H1 (cell line): Measurements from ENCODE around the gene MBP. TPM values are rescaled to one million over a fixed set of nuclear protein-coding genes. Genes with fewer than 3 reads are reported as not detected.

Experiments
- GABPA ChIP-seq: IDR thresholded peaks from 2 replicates; pipeline ENCODE4 v1.6.1; 2011; ENCODE audit warnings: mild to moderate bottlenecking, low read length, moderate library complexity, borderline replicate concordance; ENCODE audit not compliant: insufficient read depth
- KDM1A ChIP-seq: fragments of 200-600, 300-600 bp; sonication (generic); IDR thresholded peaks from 2 replicates; pipeline ENCODE4 v1.7.1; 2016; ENCODE audit warnings: mild to moderate bottlenecking, low read length, borderline replicate concordance
- MAX ChIP-seq: IDR thresholded peaks from 2 replicates; pipeline ENCODE4 v1.6.1; 2012; ENCODE audit warnings: inconsistent platforms
- SAP30 ChIP-seq: fragments of 300-600 bp; sonication (generic); IDR thresholded peaks from 2 replicates; pipeline ENCODE4 v1.7.1; 2012; ENCODE audit warnings: low read length, moderate library complexity, mild to moderate bottlenecking, inconsistent platforms; ENCODE audit not compliant: insufficient read depth, insufficient replicate concordance
- SIN3A ChIP-seq, 2 experiments: IDR thresholded peaks in 1 of 2; conservative IDR thresholded peaks in 1 of 2; 2 replicates each; pipeline ENCODE4 v1.6.1; 2011 to 2012; ENCODE audit warnings: low read length in 2 of 2, improper control_type of control experiment in 1 of 2, low read depth in 1 of 2, mild to moderate bottlenecking in 1 of 2
- polyA plus RNA-seq, 7 experiments: library from polyadenylated mRNA; depleted of rRNA in 3 of 7; stranded (reverse) in 5 of 7; unstranded in 2 of 7; fragments of >200 nt in 5 of 7; fragments of 200-250 nt in 2 of 7; gene quantifications; 1 replicate in 5 of 7; 2 replicates in 1 of 7; 4 replicates in 1 of 7; pipeline versions ENCODE4 v1.2.1 to v1.2.3, GENCODE V29; 2011 to 2013; ENCODE audit warnings: missing spikeins in 2 of 7, mixed read lengths in 2 of 7
- total RNA-seq: library from RNA; stranded (reverse); fragmentation: NEBNext Ultra II Directional; extraction: Animal tissue kit (Norgen Biotek cat#: 25700); gene quantifications from 2 replicates; pipeline ENCODE4 v1.2.1, GENCODE V29; 2021

The MBP gene
- total and polyA plus RNA-seq, 2 of the 8 experiments (the other 6 are each of a cell fraction or from before 2014, with no cell fraction given), result 7.7 to 19.2 TPM

- TF ChIP-seq GABPA, result no peak
- no peak for TF ChIP-seq KDM1A
- TF ChIP-seq MAX, result no peak
- TF ChIP-seq SAP30, result no peak
- TF ChIP-seq SIN3A (conservative IDR thresholded peaks at IDR 0.05 in 1 of 2, IDR thresholded peaks at IDR 0.05 in 1 of 2; ENCODE audit: low read depth in 1 of 2, low read length in 2 of 2), result no peak
- TF ChIP-seq, all 59 proteins: peak for 0
Measured at GRCh38 chr18:77109648-77110019, 22.9 kb downstream of the MBP start (continued).
